Kidney epithelial cell (primary cell): ENCODE results near the gene RPS6KL1. TPM values are rescaled to one million over a fixed set of nuclear protein-coding genes. Genes with fewer than 3 reads are reported as not detected.

Experiments used
- DNase-seq: peaks from one replicate; pipeline ENCODE4 v3.0.0-alpha.2; 2010; ENCODE audit warnings: low read depth
- H3K27me3 ChIP-seq: 2 replicates; pipeline ENCODE4 v1.6.0; 2011; ENCODE audit warnings: low read length; ENCODE audit not compliant: control insufficient read depth, insufficient read depth
- H3K36me3 ChIP-seq: 2 replicates; pipeline ENCODE4 v1.5.1; 2011; ENCODE audit warnings: low read length; ENCODE audit not compliant: control insufficient read depth, insufficient read depth
- H3K4me3 ChIP-seq: 2 replicates; pipeline ENCODE4 v1.5.1; 2011; ENCODE audit warnings: low read depth, mild to moderate bottlenecking, control low read depth, low read length
- CTCF ChIP-seq: IDR thresholded peaks from 2 replicates; pipeline ENCODE4 v1.5.1; 2011; ENCODE audit warnings: mild to moderate bottlenecking, moderate library complexity, low read length, control low read depth, inconsistent platforms; ENCODE audit not compliant: insufficient read depth, poor library complexity, severe bottlenecking
- total RNA-seq: library from RNA; depleted of rRNA; stranded (reverse); fragments of >200 nt; gene quantifications from 2 replicates; pipeline ENCODE4 v1.2.3, GENCODE V29; 2015

Gene RPS6KL1
- total RNA-seq, 1 donor from 2014 or later = 20.0 TPM

- no peak for TF ChIP-seq CTCF
- H3K4me3 ChIP-seq = no peak overlapping the region
- no peak for DNase-seq
- peaks cover 8% of the 10 kb centered on the region for H3K27me3 ChIP-seq
- no peaks in the 10 kb centered on the region for H3K36me3 ChIP-seq
These were observed 27.9 kb upstream of the RPS6KL1 start for GRCh38 chr14:74950795-74951442.

- Histone ChIP-seq H3K27me3 (peaks cover 6% of the 10 kb centered on the region), H3K4me3 (no peak overlapping the region), H3K36me3 (no peaks in the 10 kb centered on the region)
- TF ChIP-seq CTCF = no peak
- DNase-seq = no peak
These were observed 27.0 kb upstream of the RPS6KL1 start for GRCh38 chr14:74949859-74950573.

- TF ChIP-seq CTCF = no peak
- H3K4me3 ChIP-seq = no peak overlapping the region
- H3K36me3 ChIP-seq = no peaks in the 10 kb centered on the region
- no peak for DNase-seq
- peaks cover under 1% of the 10 kb centered on the region for H3K27me3 ChIP-seq
These were observed 26.1 kb upstream of the RPS6KL1 start for GRCh38 chr14:74949191-74949601.

- DNase-seq = no peak
- Histone ChIP-seq H3K27me3 (no peaks in the 10 kb centered on the region), H3K36me3 (no peaks in the 10 kb centered on the region), H3K4me3 (no peak overlapping the region)
- no peak for TF ChIP-seq CTCF
These were observed 25.4 kb upstream of the RPS6KL1 start for GRCh38 chr14:74948228-74949175.

GRCh38 chr14:74947353-74948227, 24.5 kb upstream of the RPS6KL1 start:
- TF ChIP-seq CTCF = no peak
- Histone ChIP-seq H3K36me3 (no peaks in the 10 kb centered on the region), H3K4me3 (no peak overlapping the region), H3K27me3 (no peaks in the 10 kb centered on the region)
- no peak for DNase-seq
